ENCODE results near the gene RFX8.
"Not testable (repeated sequence)": the region's sequence is repeated elsewhere in the genome, so short reads cannot be mapped to it uniquely, and the experiment has no call there.

The RFX8 gene

DNA sequence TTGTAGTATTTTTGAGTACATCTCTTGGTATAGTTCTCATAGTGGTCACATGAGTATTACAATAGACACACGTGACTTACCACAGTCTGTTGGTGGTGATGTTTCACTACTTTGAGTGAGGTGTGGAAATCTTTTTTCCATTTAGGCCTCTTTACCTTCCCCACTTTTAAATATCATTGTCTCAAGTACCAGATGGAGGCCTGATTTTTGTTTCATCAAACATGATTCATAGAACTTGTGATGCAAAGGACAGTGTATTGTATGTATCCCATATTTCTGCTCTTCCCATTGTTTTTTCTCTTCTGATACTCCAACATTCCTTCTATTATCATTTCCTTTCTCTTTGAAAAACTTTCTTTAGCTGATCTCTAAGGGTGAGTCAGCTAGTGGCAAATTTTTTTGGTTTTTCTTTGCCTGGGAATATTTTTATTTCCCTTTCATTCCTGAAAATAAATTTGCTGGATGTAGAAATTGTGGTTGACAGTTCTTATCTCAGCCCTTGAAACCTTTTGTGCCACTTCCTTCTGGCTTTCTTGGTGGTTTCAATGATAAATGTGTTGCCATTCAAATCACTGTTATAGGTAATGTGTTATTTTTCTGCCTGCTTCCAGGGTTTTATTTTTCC is 32.8 kb downstream of the RFX8 start:
- FAIRE-seq (peak; percentile 95), DNase-seq (ENCODE audit: low spot score) (peak; percentile 78)

DNA sequence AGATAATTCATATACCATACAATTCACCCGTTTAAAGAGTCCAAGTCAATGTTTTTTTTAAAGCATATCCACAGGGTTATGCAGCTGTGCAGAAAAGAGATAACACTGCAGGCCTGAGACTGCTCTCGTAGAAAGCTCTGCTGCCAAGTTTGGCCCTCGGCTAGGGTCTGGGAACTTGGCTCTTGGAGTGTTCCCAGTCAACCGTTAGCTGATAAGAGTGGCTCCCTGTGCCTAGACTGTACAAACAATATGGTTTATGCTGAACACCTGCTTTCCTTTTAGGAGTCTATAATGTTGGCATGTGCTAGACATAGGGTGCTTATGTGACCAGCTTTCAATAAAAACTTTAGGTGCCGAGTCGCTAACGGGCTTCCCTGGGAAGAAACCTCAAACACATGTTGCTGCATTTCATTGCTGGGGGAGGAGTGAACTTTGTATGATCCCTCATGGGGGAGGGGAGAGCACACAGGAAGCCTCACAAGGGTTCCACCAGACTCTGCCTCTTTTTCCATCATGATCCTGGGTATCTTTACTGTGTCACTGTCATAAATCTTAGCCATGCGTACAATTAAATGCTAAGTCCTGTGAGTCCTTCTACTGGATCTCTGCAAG is 34.7 kb downstream of the RFX8 start:
- DNase-seq (ENCODE audit: low spot score) (no peak), FAIRE-seq (no peak)

DNA sequence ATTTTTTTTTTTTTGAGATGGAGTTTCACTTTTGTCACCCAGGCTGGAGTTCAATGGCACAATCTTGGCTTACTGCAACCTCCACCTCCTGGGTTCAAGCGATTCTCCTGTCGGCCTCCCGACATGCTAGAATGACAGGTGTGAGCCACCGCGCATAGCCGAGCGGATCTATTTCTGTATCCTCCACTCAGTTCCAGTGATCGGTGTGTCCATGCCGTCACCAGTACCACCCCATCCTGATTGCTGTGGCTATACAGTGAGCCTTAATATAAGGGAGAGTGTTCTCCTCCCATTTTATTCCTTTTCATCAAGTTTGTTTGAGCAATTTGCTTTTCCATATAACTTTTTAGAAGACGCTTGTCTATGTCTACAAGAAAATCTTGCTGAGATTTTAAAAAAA is 35.2 kb downstream of the RFX8 start:
- FAIRE-seq, result no peak
- no peak for DNase-seq (ENCODE audit: low spot score)

DNA sequence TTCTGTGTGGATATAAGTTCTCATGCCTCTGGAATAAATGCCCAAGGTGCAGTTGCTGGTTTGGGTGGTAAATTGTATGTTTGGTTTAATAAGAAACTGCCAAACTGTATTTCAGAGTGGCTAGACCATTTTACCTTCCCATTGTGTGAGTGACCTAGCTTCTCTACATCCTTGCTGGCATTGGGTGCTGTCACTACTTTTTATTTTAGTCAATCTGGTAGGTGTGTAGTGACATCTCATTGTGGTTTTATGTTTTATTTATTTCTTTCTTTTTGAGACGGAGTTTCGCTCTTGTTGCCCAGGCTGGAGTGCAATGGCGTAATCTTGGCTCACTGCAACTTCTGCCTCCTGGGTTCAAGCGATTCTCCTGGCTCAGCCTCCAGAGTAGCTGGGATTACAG is 36.4 kb downstream of the RFX8 start:
- not testable (repeated sequence) for FAIRE-seq

DNA sequence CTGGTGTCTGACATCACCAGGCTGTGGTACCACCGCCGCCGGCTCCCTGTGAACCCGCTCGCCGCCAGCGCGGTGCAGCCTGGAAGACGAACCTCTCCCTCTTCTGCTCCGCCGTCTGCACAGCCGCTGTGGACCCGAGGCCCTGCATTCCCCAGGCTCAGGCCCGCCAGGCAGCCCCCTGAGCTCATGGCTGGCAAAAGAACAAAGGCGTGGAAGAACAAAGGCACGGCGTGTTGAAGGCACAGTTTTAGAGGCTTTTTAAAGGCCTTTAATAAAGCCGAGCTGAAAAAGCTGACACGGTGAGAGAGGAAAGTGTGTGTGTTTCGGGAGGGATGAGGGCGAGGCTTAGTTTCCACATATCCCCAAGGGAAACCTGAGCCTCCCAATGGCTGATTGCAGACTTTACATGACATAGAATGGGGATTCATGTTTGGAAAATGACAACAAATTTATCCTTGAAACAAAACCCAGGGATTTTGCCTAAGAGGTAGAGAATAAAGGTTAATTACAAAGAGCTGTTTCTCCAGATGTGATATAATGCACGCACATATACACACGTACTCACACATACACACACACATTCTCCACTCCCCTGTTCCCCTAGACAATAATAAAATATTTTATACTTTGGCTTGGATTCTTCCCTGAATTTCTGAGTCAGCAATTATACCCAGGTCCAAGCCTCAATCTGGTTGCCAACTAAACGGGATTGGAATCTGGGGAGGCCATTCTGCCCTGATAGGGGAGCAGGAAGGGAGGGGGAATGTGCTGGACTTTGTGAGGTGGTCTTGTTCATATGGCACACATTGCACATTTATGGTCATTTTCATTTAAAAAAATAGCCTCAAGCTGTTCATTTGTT is 39.7 kb downstream of the RFX8 start:
- no peak for FAIRE-seq
- no peak for DNase-seq (ENCODE audit: low spot score)

More for the DNA sequence above, 36.4 kb downstream of the RFX8 start:
- DNase-seq (ENCODE audit: low spot score), result not testable (repeated sequence)

DNA sequence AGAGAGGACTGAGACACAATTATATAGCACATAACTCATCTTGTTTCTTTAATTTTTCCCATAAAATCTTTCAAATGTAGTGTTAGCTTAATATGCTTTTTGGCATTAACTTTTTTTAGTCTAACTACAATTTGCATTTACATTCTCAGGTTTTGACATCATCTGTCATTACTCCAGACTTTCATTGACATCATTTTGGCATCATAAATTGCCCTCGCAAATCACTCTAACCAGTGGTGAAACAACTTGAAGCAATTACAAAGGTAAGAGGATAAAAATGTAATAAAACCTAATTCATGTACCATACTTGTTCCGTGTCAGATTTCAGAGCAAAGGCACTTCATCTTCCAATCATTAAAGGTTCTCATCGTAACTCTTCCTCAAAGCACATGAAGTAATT is 41.4 kb downstream of the RFX8 start:
- FAIRE-seq (no peak), DNase-seq (ENCODE audit: low spot score) (no peak)

DNA sequence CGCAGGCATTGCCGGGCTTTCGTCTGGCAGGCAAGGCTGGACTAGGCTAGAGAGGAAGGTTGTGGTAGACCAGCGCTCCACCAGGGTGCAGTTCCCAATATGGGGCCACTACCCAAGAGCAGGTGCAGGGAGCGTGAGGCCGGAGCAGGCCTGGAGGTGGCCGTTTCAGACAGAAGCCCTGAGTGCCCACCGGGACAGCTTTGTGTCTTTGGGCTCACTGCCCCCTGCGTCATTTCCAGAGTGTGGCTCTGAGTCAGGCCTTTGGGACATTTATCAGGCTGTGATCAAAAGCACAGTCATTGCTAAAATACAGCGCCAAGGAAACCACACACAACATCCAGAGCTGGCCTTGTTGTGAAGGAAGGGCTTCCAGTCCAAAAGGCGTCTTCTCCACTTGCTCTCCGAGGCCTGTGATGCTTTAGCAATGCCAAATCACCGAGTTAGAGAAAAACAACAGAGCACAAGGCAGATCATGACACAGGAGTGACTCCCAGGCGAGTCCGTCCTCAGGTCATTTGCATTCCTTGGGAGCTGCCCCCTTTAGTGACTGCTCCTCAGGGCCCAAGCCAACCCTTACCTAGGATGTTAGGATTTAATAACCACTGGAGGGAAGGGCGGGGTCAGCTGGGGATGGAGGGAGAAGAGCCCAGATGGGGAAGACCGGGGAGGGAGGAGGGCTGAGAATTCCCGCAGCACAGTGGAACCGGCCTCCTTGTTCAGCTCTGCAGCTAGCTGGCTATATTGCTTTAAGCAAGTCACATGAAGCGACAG is 42.3 kb downstream of the RFX8 start:
- FAIRE-seq (no peak), DNase-seq (ENCODE audit: low spot score) (no peak)

DNA sequence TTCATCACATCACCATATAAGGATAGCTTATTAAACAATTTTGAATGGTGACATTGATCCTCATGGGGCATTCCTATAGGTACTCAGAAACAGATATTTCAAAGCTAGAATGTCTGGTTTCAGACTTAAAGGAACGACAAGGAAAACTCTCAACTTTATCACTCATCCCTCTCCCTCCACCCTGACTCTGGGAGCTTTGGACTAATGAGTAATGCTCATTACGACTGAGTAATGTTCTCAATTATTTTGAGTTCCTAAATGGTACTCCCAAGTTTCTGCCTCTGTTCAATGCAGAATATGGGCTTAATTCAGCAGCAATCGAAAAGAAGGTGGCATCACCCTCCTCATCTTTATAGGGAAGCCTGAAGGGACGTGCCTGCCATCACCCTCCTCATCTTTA is 43.4 kb downstream of the RFX8 start:
- DNase-seq (ENCODE audit: low spot score) (no peak), FAIRE-seq (no peak)

DNA sequence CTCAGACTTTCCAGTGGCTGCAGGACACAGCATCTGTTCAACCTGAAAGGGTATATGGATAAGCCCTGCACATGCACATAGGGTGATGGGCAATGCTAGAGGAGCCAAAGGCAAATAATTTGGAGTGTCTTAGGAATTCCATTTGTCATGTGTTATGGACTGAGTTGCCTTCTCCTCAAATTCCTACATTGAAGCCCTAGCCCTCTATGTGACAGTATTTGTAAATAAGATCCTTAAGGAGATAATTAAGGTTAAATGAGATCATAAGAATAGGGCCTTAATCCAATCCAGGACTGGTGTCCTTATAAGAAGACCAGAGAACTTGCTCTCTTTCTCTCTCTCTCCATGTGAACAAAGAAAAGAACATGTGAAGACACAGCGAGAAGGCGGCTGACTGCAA is 44.8 kb downstream of the RFX8 start:
- DNase-seq (ENCODE audit: low spot score) (no peak), FAIRE-seq (no peak)

DNA sequence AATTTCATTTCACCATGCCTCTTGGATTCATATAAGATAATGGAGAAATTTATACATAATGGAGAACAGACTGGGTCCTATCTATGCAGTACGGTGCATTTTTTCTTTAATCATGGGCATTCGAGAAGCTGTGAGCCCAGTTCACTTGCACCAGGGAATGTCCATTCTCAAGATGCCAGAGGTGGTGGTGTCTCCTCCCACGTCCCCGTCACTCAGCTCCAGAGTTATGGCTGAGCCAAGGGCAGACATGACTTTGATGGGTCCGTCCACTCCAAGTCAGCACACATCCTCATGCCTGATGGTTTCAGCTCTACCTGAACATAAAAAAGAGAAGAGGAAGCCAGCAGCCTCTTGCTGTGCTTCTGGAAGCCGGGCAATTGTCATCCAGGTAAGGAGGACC is 45.5 kb downstream of the RFX8 start:
- DNase-seq (ENCODE audit: low spot score) (no peak), FAIRE-seq (no peak)

DNA sequence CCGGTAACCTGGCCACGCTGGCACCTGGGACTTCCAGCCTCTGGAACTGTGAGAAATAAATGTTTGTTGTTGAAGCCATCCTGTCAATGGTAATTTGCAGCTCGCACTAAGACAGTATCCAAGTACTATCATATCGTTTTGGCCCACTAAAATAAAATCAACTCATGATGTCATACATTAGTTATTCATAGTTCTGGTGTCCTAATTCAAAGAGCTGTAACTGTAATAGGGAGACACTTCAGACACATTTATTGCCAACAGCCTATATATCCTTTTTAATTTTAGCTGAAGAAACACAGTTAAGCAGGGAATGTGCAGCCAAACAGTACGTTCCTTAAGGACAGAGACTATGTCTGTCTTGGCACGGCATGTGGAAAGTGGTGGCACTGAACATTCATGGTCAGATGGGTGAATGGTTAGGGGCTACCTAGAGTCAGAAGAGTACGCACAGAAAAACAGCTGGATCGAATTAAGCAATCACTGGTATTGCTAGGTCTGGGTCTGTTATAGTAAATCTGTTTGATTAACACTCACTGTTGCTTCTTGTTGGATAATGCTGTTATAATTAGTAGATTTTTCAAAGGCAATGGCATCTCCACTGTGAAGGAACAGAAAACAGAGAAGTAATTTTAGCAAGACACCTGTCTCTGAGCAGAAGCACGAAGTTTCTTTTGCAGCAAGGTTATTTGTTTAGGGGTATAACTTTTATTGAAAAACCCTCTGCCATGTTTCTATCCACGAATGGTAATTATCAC is 46.3 kb downstream of the RFX8 start:
- FAIRE-seq, result no peak
- DNase-seq (ENCODE audit: low spot score), result no peak

DNA sequence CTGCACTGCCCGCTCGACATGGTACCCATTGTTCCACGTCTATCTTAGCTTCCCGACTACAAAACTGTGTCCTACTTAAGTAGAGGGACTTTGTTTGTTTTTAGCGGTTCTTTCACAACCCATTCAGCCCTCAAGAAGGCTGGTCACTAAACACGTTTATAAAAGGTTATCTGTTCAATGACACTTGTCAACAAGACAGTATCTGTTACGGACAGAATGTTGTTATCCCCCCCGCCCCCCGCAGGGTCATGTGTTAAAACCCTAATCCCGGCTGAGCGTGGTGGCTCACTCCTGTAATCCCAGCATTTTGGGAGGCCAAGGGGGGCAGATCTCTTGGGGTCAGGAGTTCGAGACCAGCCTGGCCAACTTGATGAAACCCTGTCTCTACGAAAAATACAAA is 47.2 kb downstream of the RFX8 start:
- no peak for DNase-seq (ENCODE audit: low spot score)
- FAIRE-seq, result no peak

DNA sequence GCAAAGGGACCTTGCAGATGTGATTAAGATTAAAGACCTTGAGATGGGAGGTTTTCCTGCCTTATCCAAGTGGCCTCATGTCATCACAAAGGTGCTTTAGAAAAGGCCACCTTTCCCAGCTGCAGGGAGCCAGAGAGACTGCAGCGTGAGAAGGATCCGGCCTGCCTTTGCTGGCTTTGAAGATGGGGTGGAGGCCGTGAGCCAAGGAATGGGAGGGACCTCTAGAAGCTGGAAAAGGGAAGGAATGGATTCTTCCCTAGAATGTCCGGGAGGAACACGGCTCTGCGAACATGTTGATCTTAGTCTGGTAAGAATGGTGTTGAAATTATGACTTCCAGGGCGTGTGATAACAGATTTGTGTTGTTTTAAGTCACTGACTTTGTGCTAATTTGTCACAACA is 47.7 kb downstream of the RFX8 start:
- FAIRE-seq (no peak), DNase-seq (ENCODE audit: low spot score) (no peak)

DNA sequence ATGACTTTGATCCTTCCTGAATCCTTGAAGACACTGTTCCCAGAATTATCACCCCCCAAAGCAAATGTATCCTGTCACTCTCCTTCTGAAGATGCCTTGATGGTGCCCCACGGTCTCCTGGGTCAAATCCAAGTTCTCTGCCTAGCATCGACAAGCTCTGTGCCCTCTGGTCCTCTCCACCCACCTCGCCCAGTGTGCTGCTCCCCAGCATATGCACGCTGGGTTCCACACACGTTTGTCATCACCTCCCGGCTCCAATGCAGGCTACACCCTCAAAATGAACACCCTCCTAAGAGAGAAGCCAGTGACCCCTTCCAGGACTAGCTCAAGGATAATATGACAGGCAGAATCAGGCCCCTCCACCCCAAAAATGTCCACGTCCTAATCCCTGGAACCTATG is 48.1 kb downstream of the RFX8 start:
- DNase-seq (ENCODE audit: low spot score) (no peak), FAIRE-seq (no peak)

DNA sequence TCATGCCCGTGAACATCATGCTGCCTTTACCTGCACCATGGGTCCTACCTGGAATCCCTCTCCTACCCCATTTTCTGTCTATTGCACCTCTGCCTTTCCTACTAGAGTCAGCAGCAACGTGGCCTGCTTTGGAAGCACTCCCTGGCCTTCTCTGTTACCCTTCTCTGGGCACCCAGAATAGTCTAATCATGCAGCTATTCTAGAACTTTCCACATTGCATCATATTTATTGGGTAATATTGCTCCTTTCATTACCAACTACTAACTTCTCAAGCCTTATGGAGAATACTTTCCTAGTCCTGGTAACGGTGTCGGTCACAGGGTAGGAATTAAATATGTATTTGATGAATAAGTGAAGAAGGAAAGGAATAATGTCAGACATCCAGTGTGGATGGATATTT is 54.3 kb downstream of the RFX8 start:
- DNase-seq (ENCODE audit: low spot score) (no peak), FAIRE-seq (no peak)

DNA sequence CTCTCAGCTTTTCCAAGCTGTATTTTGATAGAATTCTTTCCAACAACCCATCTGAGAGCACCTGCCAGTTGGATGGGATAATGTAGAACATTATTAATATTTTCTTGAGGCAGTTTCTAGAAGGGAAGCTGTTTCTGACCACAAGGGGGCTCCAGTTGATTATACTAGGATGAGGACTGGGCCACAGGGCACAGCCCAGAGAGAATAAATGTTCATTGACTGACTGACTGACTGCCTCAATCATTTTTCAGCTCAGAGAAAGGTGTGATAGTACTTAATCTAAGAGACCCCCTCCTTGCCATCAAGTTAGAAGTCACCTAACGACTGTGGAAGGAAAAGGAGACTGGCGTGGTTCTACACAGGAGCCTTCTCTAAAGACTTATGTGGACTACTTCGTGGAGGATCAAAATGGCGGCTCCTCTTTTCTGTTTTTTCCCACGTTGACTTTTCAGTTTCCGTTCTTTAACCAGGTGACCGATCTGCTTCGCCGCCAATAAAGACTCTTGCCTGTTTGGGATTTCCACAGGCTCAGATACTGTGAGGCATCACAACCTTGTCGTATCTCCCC is 55.7 kb downstream of the RFX8 start:
- FAIRE-seq (peak; percentile 70), DNase-seq (ENCODE audit: low spot score) (peak; percentile 62)

DNA sequence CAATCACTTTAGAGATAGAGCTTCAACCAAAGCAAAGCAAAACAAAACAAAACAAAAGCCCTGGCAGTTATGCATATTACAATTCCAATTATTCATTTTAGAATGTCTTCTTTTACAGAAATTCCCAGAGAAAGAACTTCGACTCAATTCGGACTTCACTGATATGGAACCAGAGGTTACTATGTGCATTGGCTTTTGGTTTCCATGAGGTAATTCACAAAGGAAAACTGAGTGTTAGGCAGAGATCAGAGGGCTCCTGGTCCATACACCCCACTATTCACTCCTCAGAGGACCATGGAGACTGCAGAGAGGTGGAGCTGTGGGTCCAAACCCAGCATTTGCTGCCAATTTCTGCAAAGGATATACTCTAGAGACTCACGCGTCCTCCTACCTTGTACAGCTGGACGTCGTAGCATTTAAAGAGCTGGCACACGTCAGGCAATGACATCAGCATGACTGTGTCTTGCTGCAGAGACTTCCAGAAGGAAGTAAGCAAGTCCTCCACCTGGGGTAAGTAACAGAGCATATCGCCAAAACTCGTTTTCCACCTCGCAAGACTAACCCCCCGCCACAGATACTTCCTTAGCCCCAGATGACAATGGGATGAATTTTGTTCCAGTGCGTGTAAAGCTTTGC is 56.3 kb downstream of the RFX8 start:
- FAIRE-seq (no peak), DNase-seq (ENCODE audit: low spot score) (no peak)

DNA sequence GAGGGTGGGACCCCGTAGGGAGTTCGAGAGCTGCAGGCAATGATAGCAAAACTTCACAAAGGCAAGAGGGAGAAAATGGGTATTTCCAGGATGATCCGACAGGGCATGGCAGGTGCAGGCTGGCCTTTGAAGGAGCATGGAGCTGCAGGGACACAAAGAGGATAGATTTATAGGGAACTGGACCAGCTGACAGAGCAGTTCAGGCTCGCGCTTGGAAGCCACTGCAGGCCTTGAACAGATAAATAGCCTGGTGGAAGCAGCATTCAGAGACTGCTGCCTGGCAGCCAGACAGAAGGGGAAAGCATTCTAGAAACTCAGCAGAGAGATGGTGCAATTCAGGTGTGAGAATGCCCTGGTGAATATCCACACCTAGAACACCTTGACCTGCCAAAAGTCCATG is 58.3 kb downstream of the RFX8 start:
- no peak for FAIRE-seq
- no peak for DNase-seq (ENCODE audit: low spot score)

DNA sequence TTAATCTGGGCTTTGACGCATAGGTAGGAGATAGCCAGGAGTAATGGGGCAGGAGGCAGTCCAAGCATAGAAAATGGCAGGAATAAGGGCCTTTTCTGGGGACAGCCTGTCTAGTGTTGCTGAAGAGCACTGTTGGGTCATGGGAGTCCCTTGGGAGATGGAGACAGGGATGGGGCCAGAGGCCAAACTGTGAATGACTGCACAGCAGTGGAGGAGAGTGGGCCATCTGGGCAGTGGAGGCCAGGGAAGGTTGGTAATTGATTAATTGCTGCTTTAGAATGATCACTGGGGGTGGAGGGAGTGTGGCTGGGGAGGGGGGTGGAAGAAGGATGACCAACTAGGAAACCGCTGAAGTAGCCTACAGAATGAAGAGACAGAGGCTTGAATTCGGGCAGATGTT is 59.0 kb downstream of the RFX8 start:
- DNase-seq (ENCODE audit: low spot score), result no peak
- FAIRE-seq, result no peak

DNA sequence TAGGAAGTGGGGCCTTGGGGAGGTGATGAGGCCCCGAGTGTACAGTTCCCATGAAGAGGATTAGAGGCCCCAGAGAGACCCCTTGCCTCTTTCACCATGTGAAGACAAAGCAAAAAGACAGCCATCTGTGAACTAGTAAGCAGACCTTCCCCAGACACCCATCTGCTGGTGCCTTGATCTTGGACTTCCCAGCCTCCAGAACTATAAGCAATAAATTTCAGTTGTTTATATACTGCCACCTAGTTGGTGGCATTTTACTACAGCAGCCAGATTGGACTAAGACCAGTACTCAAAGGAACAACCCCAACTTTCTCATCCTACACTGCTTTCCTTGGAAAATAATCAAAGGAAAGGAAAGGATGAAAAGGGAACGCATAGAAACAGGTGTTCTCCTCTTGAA is 59.7 kb downstream of the RFX8 start:
- no peak for DNase-seq (ENCODE audit: low spot score)
- FAIRE-seq, result no peak

Measured in RCC 7860 (cell line).